B cell (primary cell): Measurements from ENCODE around the gene ELAVL3. TPM values are rescaled to one million over a fixed set of nuclear protein-coding genes. Genes with fewer than 3 reads are reported as not detected.

Experiments used
- ATAC-seq: fragments of 200-7000 bp; cut with Tn5 transposase; one replicate; pipeline ENCODE4 v1.10.0; 2021; ENCODE audit warnings: low read depth, mild to moderate bottlenecking, moderate number of reproducible peaks, moderate library complexity
- CTCF ChIA-PET: fragments of 350-600 bp; sonication (Branson Sonifier 250); formaldehyde crosslinking; loops from one replicate; lab custom pipeline; 2021; ENCODE audit warnings: antibody characterized with exemption, inconsistent platforms; lab: Charles Lee
- POLR2A ChIA-PET: fragments of 350-600 bp; sonication (Branson Sonifier 250); formaldehyde crosslinking; loops from one replicate; lab custom pipeline; 2021; ENCODE audit warnings: antibody characterized with exemption; lab: Charles Lee
- DNase-seq: peaks from one replicate; pipeline ENCODE4 v3.0.0; 2013
- H2AFZ ChIP-seq: 2 replicates; pipeline ENCODE4 v1.6.1; 2012; ENCODE audit warnings: mild to moderate bottlenecking, low read depth, low read length; ENCODE audit not compliant: insufficient read depth, poor library complexity, severe bottlenecking
- H3K27ac ChIP-seq, 2 donors: 1 replicate in 1 of 2; 2 replicates in 1 of 2; pipeline ENCODE4 v1.5.1; 2012 to 2013; ENCODE audit warnings: low read length in 2 of 2, mild to moderate bottlenecking in 2 of 2, moderate library complexity in 1 of 2
- H3K27me3 ChIP-seq, 4 experiments: fragments of 200-600 bp in 1 of 4; sonication (generic) in 1 of 4; replicated peaks in 1 of 4; 1 replicate in 2 of 4; 2 replicates in 2 of 4; pipeline versions ENCODE4 v1.6.1 to v1.7.0; 2013 to 2016; ENCODE audit warnings: low read length in 3 of 4, mild to moderate bottlenecking in 2 of 4, mixed read lengths in 1 of 4, moderate library complexity in 1 of 4; ENCODE audit not compliant: insufficient read depth in 4 of 4, control insufficient read depth in 3 of 4; ENCODE audit errors: control extremely low read depth in 1 of 4
- H3K36me3 ChIP-seq, 2 experiments: replicated peaks in 1 of 2; 1 replicate in 1 of 2; 2 replicates in 1 of 2; pipeline versions ENCODE4 v1.6.1 to v1.7.1; 2013; ENCODE audit warnings: low read length in 1 of 2; ENCODE audit not compliant: insufficient read depth in 2 of 2, control insufficient read depth in 1 of 2; ENCODE audit errors: control extremely low read depth in 1 of 2, extremely low read depth in 1 of 2
- H3K4me1 ChIP-seq, 2 donors: fragments of 200-600 bp in 1 of 2; sonication (generic) in 1 of 2; 1 replicate in 1 of 2; 2 replicates in 1 of 2; pipeline versions ENCODE4 v1.5.1 to v1.6.1; 2013 to 2017; ENCODE audit warnings: low read length in 2 of 2; ENCODE audit not compliant: control insufficient read depth in 2 of 2, insufficient read depth in 2 of 2
- H3K4me2 ChIP-seq: replicated peaks from 2 replicates; pipeline ENCODE3; 2012; ENCODE audit warnings: mild to moderate bottlenecking, low read depth, low read length; ENCODE audit not compliant: poor library complexity, severe bottlenecking
- H3K4me3 ChIP-seq, 5 experiments: fragments of 200-600 bp in 1 of 5; sonication (generic) in 1 of 5; 1 replicate in 3 of 5; 2 replicates in 2 of 5; pipeline versions ENCODE4 v1.5.1 to v1.7.0; 2011 to 2016; ENCODE audit warnings: low read length in 4 of 5, mild to moderate bottlenecking in 4 of 5, low read depth in 2 of 5, control low read depth in 1 of 5, moderate library complexity in 1 of 5; ENCODE audit not compliant: insufficient read depth in 1 of 5; ENCODE audit errors: control extremely low read depth in 1 of 5, extremely low read depth in 1 of 5
- H3K79me2 ChIP-seq: fragments of 200-600 bp; sonication (generic); one replicate; pipeline ENCODE4 v1.6.0; 2016; ENCODE audit warnings: low read length; ENCODE audit not compliant: control insufficient read depth, insufficient read depth
- H3K9ac ChIP-seq: fragments of 200-600 bp; sonication (generic); 2 replicates; pipeline ENCODE4 v1.6.1; 2017; ENCODE audit warnings: mild to moderate bottlenecking, low read length, moderate library complexity
- H3K9me3 ChIP-seq, 3 donors: one replicate each; pipeline versions ENCODE4 v1.6.1 to v1.7.1; 2013; ENCODE audit warnings: low read length in 2 of 3; ENCODE audit not compliant: control insufficient read depth in 2 of 3, insufficient read depth in 1 of 3; ENCODE audit errors: control extremely low read depth in 1 of 3
- H4K20me1 ChIP-seq: 2 replicates; pipeline ENCODE4 v1.6.0; 2012; ENCODE audit warnings: mild to moderate bottlenecking, low read length; ENCODE audit not compliant: insufficient read depth, control insufficient read depth, poor library complexity, severe bottlenecking
- H3K27ac Mint-ChIP-seq: one replicate; pipeline ENCODE4 v1.8.0; 2021; ENCODE audit warnings: mixed read lengths
- H3K27me3 Mint-ChIP-seq: one replicate; pipeline ENCODE4 v1.8.0; 2021; ENCODE audit warnings: mixed read lengths
- H3K4me1 Mint-ChIP-seq: one replicate; pipeline ENCODE4 v1.8.0; 2021; ENCODE audit warnings: mixed read lengths
- H3K4me3 Mint-ChIP-seq: one replicate; pipeline ENCODE4 v1.8.0; 2021; ENCODE audit warnings: mixed read lengths
- H3K9me3 Mint-ChIP-seq: one replicate; pipeline ENCODE4 v1.8.0; 2022; ENCODE audit warnings: mixed read lengths; ENCODE audit not compliant: insufficient read depth
- EZH2 ChIP-seq: IDR thresholded peaks from 2 replicates; pipeline ENCODE4 v1.6.1; 2012; ENCODE audit warnings: borderline replicate concordance, low read depth, mild to moderate bottlenecking, moderate library complexity, low read length; ENCODE audit not compliant: insufficient read depth, poor library complexity, severe bottlenecking
- WGBS: methylation state at CpG from one replicate; pipeline ENCODE4 v1.1.5; 2013; ENCODE audit warnings: missing lambda C conversion rate; ENCODE audit not compliant: insufficient coverage; 5-methylcytosine and 5-hydroxymethylcytosine counted together
- intact Hi-C: fragments of 100-400 bp; cut with micrococcal nuclease; formaldehyde crosslinking; loops from one replicate; pipeline ENCODE4 v1.10.0; 2022
- polyA plus RNA-seq: library from polyadenylated mRNA; depleted of rRNA; stranded (reverse); fragments of >200 nt; gene quantifications from 2 replicates; pipeline ENCODE4 v1.2.3, GENCODE V29; 2012
- total RNA-seq, 2 donors: library from RNA; stranded (reverse); fragments of 120-200 nt in 1 of 2; gene quantifications; 1 replicate in 1 of 2; 2 replicates in 1 of 2; pipeline versions ENCODE4 v1.2.3 to v1.2.4, GENCODE V29; 2013 to 2022
- TF ChIP-seq, protein P1 (sequence below): fragments of 200-600 bp; IDR thresholded peaks from one replicate; pipeline ENCODE4 v1.8.0; 2022; ENCODE audit warnings: antibody characterized with exemption, mild to moderate bottlenecking

ELAVL3 gene
- total and polyA plus RNA-seq, 2 donors (not counting 1 experiment from before 2014, with no cell fraction given) = 0.01 TPM; not detected in 1

GRCh38 chr19:11421371-11422098 lies 59.3 kb downstream of the ELAVL3 start:
- Histone ChIP-seq H3K27me3 (peaks cover 0 to 50% (median 24%) of the 10 kb centered on the region in 4 experiments), H4K20me1 (no peaks in the 10 kb centered on the region), H2AFZ (peak overlapping the region; percentile 69), H3K36me3 (no peaks in the 10 kb centered on the region), H3K4me2 (peak overlapping the region; percentile 76), H3K4me3 (peak overlapping the region in 4 of 5 experiments; percentile 40 to 57 (median 46)), H3K9ac (peak overlapping the region; percentile 54), H3K27ac (peak overlapping the region in 1 of 2 donors; percentile 4), H3K4me1 (peaks cover 55 to 61% of the 10 kb centered on the region in 2 donors), H3K9me3 (peaks cover 0 to 47% (median 0%) of the 10 kb centered on the region in 3 donors), H3K79me2 (no peaks in the 10 kb centered on the region)
- Mint-ChIP-seq H3K4me3 (peak overlapping the region; percentile 84), H3K4me1 (peaks cover 52% of the 10 kb centered on the region), H3K27ac (peak overlapping the region; percentile 61), H3K9me3 (no peaks in the 10 kb centered on the region), H3K27me3 (peaks cover 18% of the 10 kb centered on the region)
- ChIA-PET CTCF (interaction anchor here (0.9 to 5.4 kb wide), 11 partner anchors 14 to 1556 kb away, joined by 3 to 41 read pairs (median 3); partner anchors contain the start of genes EPOR, ODAD3, PRKCSH and SWSAP1), POLR2A (interaction anchor here (0.5 to 3.0 kb wide), 11 partner anchors 10 to 1226 kb away, joined by 3 to 16 read pairs (median 5); partner anchors contain the start of genes ODAD3, PRKCSH and SWSAP1)
- peak; percentile 48 for ATAC-seq
- no peak for DNase-seq
- TF ChIP-seq, protein P1, sequence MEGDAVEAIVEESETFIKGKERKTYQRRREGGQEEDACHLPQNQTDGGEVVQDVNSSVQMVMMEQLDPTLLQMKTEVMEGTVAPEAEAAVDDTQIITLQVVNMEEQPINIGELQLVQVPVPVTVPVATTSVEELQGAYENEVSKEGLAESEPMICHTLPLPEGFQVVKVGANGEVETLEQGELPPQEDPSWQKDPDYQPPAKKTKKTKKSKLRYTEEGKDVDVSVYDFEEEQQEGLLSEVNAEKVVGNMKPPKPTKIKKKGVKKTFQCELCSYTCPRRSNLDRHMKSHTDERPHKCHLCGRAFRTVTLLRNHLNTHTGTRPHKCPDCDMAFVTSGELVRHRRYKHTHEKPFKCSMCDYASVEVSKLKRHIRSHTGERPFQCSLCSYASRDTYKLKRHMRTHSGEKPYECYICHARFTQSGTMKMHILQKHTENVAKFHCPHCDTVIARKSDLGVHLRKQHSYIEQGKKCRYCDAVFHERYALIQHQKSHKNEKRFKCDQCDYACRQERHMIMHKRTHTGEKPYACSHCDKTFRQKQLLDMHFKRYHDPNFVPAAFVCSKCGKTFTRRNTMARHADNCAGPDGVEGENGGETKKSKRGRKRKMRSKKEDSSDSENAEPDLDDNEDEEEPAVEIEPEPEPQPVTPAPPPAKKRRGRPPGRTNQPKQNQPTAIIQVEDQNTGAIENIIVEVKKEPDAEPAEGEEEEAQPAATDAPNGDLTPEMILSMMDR = no peak
- TF ChIP-seq EZH2 = no peak
- intact Hi-C loops = loop anchor here (1.0 to 5.0 kb wide), 4 partner anchors 14 to 374 kb away; partner anchors contain the start of genes ODAD3 and PRKCSH
- WGBS = 8% methylated on average over 34 of the region's 36 CpGs
